ENCODE measurements around the gene SLC8A2. TPM values are rescaled to one million over a fixed set of nuclear protein-coding genes. Genes with fewer than 3 reads are reported as not detected.
A peak's percentile ranks its signal among the peaks of the same experiment; 100 is the strongest.

SLC8A2 gene
- total RNA-seq, 1 donor from 2014 or later = 5.1 TPM

DNA sequence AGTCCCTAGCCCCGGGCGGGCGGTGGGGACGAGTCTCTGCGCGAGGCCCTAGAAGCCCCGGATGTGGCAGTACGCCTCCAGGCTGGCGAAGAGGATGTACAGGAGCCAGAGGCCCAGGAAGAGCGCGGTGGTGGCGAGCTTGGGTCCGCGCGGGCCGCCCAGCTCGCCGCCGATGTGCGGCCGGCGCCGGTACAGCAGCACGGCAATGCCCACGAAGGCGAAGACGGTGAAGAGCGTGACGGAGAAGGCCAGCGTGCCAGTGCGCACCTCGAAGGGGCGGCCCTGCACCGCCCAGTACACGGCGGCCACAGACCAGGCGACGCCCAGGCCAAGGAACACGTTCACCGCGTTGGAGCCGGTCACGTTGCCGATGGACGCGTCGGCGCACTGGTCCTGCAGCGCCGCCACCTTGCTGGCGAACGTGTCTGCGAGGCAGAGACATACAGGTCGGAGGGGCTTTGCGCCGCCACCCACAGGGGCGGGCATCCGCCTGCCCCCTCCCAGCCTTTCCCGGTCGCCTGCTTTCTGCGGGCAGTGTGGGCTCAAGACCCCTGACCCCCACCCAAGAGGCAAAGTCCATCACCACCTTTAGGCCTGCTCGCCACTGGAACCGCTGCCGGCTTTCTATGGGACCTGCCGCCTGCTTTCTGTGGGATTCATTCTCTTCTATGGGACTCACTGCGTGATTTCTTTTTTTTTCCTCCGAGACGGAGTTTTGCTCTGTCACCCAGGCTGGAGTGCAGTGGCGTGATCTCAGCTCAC lies 41.5 kb downstream of the SLC8A2 start:
- DNase-seq (ENCODE audit: low spot score) = peak; percentile 47

- DNase-seq (ENCODE audit: low spot score) = no peak
Measured at GRCh38 chr19:47429140-47429793, 42.4 kb downstream of the SLC8A2 start.

GRCh38 chr19:47428177-47428894 lies 43.4 kb downstream of the SLC8A2 start:
- peak; percentile 91 for DNase-seq (ENCODE audit: low spot score)

GRCh38 chr19:47427241-47428176 lies 44.2 kb downstream of the SLC8A2 start:
- peak; percentile 44 for DNase-seq (ENCODE audit: low spot score)

DNA sequence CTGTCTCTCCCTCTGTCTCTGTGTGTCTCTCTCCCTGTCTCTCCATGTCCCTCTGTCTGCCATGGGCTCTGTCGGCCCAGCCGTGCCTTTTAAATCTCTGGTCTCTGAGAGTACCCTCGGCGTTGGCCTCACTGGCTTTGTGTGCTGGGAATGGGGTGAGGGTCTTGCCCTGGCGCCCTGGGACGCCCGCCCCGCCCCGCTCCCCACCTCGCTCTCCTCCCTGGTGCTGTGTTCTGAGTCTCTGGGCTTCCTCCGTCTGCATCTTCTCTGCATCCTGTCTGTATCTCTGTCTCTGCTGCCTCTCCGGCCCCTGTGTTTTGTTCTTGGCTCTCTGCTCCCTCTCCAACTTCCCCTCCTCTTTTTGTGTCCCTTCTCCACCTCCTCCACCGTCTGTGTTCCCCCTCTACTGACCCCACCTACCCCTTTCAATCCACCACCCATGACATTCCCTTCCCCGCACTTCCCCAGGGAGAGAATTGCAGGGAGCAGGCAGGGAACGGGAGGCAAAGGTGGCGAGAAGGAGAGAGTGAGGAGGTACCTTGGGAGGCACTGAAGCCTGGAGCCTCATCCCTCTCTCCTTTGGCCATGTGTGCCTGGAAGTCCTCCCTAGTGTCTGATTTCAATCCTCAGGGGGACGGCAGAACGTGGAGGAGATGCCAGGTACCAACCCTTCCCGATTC lies 48.4 kb downstream of the SLC8A2 start:
- DNase-seq (ENCODE audit: low spot score) = no peak

DNA sequence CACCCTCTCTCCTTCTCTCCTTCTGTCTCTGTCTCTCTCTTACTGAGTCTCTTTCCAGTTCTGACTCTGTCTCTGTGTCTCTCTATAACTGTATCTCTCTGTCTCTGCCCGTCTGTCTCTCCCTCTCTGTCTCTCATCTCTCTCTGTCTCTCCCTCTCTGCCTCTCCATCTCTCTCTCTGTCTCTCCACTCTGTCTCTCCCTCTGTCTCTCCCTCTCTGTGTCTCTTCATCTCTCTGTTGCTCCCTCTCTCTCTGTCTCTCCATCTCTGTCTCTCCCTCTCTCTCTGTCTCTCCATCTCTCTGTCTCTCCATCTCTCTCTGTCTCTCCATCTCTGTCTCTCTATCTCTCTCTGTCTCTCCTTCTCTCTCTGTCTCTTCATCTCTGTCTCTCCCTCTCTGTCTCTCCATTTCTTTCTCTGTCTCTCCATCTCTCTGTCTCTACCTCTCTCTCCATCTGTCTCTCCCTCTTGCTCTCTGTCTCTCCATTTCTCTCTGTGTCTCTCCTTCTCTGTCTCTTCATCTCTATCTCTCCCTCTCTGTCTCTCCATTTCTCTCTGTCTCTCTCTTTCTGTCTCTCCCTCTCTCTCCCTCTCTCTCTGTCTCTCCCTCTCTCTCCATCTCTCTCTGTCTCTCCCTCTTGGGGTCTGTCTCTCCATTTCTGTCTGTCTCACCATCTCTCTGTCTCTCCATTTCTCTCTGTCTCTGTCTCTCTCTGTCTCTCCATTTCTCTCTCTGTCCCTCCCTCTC lies 49.1 kb downstream of the SLC8A2 start:
- no peak for DNase-seq (ENCODE audit: low spot score)

DNA sequence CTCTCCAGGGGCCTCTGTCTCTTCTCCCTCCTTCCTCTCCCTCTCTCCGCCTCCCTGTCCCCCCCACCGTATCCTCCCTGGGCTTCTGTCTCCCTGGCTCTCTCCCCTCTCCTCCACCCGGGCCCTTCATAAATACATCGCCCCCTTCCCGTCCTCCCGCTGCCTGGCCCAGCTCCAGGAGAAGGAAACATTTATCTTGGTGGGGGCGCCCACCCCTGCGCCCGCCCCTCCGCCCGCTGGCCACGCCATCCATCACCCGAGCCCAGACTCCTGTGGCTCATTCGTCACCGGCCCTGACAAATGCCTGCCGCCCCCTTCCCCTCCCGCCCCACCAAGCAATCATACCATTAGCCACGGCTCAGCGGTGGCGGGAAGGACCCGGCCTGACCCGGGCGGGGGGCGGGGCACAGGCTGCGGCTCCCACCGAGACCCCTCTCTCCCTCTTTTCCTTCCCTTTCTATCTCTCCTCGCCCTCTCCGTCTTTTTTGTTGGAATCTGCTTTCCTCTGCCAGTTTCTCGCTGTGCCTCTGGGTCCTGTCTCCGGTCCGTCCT lies 49.8 kb downstream of the SLC8A2 start:
- DNase-seq (ENCODE audit: low spot score) = no peak

- no peak for DNase-seq (ENCODE audit: low spot score)
Measured at GRCh38 chr19:47421244-47421786, 50.4 kb downstream of the SLC8A2 start.

GRCh38 chr19:47419789-47420188 lies 51.9 kb downstream of the SLC8A2 start:
- no peak for DNase-seq (ENCODE audit: low spot score)

DNA sequence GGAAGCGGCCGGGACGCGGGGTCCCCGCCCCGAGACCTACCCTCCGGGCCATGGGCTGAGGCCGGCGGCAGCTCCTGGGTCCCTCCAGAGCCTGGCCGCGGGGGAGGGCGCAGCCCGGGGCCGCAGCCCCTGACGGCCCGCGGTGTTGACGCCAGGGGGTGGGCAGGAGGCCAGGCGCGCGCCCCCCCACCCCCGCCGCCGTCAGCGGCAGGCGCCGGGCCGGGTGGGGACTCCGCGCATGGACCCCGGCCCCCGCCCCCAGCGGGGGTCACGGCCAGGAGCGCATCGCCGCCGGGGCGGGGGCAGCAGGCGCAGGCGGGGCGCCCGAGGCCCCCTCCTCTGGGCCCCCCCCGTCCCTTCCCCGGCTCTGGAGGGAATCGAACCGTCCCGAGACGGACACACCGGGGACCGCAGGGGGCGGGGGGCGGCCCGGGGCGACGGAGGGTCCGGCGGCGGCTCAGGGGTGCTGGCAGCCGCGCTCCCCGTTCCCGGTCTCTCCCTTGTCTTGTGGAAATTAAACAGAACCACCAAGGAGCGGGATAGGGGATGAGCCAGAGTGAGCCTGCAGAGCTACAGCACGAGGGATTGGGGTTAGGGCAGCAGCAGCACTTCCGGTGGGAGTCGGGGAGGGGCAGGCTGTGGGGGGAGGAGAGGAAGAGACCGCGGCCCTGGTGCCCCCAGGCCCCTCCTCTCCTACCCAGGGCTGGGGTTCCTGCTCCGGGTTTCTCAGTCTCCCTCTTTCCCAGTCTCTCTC lies 52.5 kb downstream of the SLC8A2 start, which contains the start of gene MEIS3:
Gene MEIS3, minus strand, starts transcription at position 498 of the 754 bp plus-strand sequence. Its CDS starts 446 bp downstream, at position 52.
- no peak for DNase-seq (ENCODE audit: low spot score)

- DNase-seq (ENCODE audit: low spot score) = no peak
Measured at GRCh38 chr19:47418692-47419029, 53.0 kb downstream of the SLC8A2 start.

DNA sequence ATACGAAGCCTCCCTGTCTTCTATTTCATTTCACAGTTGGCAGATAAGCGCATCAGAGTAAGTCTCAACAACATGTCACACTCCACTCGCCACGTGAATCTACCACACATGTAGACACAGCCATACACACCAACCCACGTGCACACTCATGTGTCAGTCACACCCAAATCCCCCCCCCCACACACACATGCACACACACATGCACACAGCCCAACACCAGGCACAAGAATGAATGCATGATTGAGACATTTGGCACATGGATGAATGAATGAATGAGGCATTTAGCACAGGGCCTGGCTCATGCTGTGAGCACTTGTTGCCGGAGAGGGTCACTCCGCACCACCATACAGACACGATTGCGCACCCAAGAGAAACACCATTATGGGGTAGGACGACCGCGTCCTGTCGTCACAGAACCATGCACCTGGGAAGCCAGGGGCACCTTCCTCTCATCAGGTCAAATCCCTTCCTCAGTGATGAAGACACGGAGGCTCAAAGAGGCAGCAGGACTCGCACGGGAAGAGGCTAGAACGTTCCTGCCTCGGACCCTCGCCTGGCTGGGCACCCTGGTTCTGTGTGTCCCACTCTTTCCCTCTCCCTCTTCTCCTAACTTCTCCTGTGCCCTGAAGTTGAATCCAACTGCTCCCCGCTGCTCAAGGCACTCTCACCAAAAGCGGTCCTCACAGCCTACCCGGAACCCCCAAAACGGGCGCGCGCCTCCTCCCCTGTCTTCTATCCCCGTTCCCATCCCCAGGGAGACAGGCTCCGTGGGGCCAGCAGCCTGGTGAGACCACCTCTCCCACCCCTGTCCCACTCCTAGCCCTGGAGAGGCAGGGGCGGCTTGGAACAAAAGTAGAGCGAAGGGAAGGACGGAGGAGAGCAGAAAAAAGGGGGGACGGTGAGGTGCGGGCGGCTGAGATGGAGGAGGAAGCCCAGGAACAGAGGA lies 53.7 kb downstream of the SLC8A2 start:
- DNase-seq (ENCODE audit: low spot score) = no peak

DNA sequence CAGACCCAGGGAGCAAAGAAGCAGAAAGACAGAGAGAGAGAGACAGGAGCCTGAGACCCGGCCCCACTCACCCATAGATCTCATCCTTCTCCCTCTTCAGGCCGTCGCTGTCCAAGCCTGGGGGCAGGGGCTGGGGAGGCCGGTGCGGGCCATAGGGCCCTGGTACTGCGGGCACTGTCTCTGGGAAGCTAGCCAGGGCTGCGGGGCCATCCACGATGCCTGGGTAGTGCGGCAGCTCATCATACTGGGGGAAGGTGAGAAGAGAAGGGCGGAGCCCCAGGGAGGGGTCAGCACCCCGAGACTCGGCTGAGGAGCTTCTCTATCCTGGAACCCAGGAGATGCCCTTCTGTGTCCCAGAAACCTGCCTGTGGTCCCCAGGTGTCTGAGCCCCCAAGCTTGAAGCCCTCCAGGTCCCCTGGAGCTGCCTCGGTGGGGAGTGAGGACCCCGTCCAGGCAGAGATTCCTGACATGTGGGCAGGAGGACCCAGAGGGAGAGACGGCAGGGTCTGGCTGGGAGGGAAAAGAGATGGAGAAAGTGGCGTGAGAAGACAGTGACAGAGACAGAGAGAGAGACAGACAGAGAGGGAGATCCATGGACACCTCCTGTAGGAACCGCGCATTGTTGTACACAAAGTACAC lies 54.5 kb downstream of the SLC8A2 start:
- no peak for DNase-seq (ENCODE audit: low spot score)

DNA sequence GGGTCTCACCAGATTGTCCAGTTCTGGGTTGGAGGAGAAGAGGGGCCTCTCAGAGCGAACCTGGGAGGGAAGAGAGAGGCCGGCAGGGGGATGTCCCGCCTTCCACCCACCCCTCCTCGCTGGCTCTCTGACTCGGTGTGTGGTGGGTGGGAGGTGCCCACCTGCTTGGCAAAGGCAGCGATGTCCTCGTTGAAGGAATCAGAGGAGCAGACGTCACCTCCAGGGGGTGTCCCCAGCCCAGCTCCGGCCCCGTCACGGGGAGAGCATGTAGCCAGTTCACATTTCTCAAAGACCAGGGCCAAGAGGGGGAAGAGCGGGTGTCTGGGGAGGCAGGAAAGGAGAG lies 55.1 kb downstream of the SLC8A2 start:
- no peak for DNase-seq (ENCODE audit: low spot score)

- DNase-seq (ENCODE audit: low spot score) = no peak
Measured at GRCh38 chr19:47415953-47416642, 55.6 kb downstream of the SLC8A2 start.

- DNase-seq (ENCODE audit: low spot score) = no peak
Measured at GRCh38 chr19:47414469-47414868, 57.2 kb downstream of the SLC8A2 start.

GRCh38 chr19:47413941-47414340 lies 57.8 kb downstream of the SLC8A2 start:
- DNase-seq (ENCODE audit: low spot score) = no peak
